ENCODE measurements around the gene PGR.

GRCh38 chr11:101104716-101105115, 24.9 kb downstream of the PGR start:
- TF ChIP-seq, protein P1, sequence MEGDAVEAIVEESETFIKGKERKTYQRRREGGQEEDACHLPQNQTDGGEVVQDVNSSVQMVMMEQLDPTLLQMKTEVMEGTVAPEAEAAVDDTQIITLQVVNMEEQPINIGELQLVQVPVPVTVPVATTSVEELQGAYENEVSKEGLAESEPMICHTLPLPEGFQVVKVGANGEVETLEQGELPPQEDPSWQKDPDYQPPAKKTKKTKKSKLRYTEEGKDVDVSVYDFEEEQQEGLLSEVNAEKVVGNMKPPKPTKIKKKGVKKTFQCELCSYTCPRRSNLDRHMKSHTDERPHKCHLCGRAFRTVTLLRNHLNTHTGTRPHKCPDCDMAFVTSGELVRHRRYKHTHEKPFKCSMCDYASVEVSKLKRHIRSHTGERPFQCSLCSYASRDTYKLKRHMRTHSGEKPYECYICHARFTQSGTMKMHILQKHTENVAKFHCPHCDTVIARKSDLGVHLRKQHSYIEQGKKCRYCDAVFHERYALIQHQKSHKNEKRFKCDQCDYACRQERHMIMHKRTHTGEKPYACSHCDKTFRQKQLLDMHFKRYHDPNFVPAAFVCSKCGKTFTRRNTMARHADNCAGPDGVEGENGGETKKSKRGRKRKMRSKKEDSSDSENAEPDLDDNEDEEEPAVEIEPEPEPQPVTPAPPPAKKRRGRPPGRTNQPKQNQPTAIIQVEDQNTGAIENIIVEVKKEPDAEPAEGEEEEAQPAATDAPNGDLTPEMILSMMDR (IDR thresholded peaks at IDR 0.05), result no peak
- no peak for TF ChIP-seq POLR2A (IDR thresholded peaks at IDR 0.05)
